H7 (cell line): ENCODE results near the gene TET2. TPM values are rescaled to one million over a fixed set of nuclear protein-coding genes. Genes with fewer than 3 reads are reported as not detected.

Experiments
- DNase-seq: peaks from one replicate; pipeline ENCODE4 v3.0.0; 2012
- H3K27me3 ChIP-seq: 2 replicates; pipeline ENCODE4 v1.6.0; 2011; ENCODE audit warnings: mild to moderate bottlenecking, low read length; ENCODE audit not compliant: control insufficient read depth, insufficient read depth
- H3K36me3 ChIP-seq: replicated peaks from 2 replicates; pipeline ENCODE4 v1.5.1; 2011; ENCODE audit warnings: low read length; ENCODE audit not compliant: control insufficient read depth, insufficient read depth
- H3K4me3 ChIP-seq: 2 replicates; pipeline ENCODE4 v1.5.1; 2011; ENCODE audit warnings: low read depth, mild to moderate bottlenecking, control low read depth, low read length, moderate library complexity; ENCODE audit not compliant: insufficient read depth
- total RNA-seq: library from RNA; depleted of rRNA; stranded (reverse); fragments of >200 nt; shearing (Covaris generic); gene quantifications from 2 replicates; pipeline ENCODE4 v1.2.3, GENCODE V29; 2014; rRNA removed

Gene TET2
- 0.59 and 0.74 TPM in 2 replicates for total RNA-seq

DNA sequence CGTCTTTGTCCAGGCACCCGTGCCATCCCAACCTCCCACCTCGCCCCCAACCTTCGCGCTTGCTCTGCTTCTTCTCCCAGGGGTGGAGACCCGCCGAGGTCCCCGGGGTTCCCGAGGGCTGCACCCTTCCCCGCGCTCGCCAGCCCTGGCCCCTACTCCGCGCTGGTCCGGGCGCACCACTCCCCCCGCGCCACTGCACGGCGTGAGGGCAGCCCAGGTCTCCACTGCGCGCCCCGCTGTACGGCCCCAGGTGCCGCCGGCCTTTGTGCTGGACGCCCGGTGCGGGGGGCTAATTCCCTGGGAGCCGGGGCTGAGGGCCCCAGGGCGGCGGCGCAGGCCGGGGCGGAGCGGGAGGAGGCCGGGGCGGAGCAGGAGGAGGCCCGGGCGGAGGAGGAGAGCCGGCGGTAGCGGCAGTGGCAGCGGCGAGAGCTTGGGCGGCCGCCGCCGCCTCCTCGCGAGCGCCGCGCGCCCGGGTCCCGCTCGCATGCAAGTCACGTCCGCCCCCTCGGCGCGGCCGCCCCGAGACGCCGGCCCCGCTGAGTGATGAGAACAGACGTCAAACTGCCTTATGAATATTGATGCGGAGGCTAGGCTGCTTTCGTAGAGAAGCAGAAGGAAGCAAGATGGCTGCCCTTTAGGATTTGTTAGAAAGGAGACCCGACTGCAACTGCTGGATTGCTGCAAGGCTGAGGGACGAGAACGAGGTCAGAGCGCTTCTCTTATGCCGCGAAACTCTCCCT, at the start of gene TET2:
TET2 (plus strand) TSS at position 601 of the 740 bp plus-strand sequence. CDS start 87,067 bp downstream, outside the sequence.
- Histone ChIP-seq H3K4me3 (peak within 1 kb of the TSS; percentile 76), H3K36me3 (no peaks in the 10 kb centered on the region), H3K27me3 (peaks cover 88% of the 10 kb centered on the region)
- DNase-seq, result peak; percentile 78

DNA sequence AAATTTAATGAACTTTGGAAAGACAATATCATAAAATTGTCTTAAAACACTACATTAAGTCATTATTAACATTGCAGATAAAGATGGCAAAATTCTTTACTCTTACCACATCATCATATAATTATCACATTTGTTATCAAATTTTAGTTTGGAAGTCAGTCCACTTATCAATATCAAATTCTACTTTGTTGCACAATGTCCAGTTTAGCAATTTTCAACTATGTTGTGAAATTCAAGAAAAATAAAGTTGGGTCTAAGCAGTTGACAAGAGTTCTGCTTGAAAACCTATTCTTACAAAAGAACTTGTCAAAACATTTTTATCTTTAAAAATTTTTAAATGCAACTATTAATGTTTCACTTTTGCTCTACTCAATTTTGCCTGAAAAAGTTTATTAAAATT, 44.7 kb upstream of the TET2 start:
- Histone ChIP-seq H3K27me3 (no peaks in the 10 kb centered on the region), H3K36me3 (no peaks in the 10 kb centered on the region), H3K4me3 (no peak overlapping the region)
- no peak for DNase-seq

DNA sequence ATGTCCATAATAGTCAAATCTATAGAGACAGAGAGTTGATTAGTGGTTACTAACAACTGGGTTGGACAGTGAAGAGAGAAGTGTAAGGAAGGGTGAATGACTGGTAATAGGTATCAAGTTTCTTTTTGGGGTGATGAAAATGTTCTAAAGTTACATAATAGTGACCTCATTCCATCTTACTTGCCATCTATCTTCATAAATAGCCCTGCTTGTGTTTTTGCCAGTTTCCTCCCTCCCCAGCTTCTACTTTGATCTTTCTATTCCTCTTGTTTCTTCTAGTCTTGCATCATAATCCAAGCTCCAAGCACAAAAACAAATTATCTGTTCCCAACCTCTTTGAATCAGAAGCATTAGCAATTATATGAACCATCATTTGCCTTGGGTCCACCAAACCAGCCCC, 40.2 kb upstream of the TET2 start:
- Histone ChIP-seq H3K36me3 (no peaks in the 10 kb centered on the region), H3K4me3 (no peak overlapping the region), H3K27me3 (no peaks in the 10 kb centered on the region)
- DNase-seq, result no peak

DNA sequence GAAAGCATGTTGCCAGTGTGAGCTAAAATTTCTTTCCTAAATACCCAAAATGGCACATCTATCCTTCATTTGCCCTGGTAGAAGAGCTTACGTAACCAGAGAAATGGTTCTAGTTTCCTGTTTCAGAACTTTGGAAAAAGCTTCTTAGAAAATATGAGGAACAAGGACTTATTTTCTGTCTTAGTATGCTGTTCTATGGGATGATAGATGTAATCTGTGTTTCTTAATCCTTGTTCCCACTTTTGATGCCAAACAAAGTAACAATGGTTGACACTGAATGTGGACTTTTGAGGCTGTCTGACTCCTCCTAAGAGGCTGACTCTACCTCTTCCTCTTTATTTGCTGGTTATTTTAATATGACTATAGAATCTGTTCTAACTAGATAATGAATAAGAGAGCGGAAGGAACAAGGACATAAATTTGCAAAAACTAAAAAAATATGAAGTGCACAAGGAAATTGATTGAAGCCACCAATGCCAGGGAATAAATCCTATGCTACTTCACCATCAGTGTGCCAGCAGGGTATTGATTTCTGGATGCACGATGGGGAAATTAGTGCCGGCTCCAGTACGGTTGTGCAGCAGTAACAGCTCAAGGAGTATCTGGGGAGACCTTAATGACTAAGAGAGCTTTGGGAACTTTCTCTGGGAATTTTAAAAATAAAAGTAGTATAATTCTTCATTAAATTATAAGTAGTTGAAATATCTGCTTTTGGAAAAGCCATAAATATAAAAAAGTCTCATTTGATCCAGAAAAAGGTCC, 39.4 kb upstream of the TET2 start:
- no peaks in the 10 kb centered on the region for H3K36me3 ChIP-seq
- no peak overlapping the region for H3K4me3 ChIP-seq
- no peak for DNase-seq
- H3K27me3 ChIP-seq, result no peaks in the 10 kb centered on the region

DNA sequence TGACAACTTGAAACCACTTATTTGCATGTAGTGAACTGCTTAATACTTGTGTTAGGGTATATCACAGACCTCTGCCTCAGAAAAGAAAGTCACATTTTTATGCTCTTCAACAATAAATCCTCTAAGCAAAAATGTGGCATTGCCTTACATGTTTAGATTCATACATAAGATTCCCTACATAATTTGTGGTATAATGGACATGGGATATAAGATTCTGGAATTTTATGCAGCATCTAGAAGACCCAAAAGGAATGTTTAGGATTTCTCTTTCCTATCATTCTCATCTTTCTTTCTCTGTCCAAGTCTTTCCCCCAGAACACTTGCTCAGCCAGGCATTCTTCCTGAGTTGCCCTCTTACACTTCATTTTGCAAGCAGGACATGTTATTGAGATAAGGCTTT, 37.7 kb upstream of the TET2 start:
- H3K27me3 ChIP-seq, result no peaks in the 10 kb centered on the region
- H3K4me3 ChIP-seq, result no peak overlapping the region
- DNase-seq, result no peak
- no peaks in the 10 kb centered on the region for H3K36me3 ChIP-seq

DNA sequence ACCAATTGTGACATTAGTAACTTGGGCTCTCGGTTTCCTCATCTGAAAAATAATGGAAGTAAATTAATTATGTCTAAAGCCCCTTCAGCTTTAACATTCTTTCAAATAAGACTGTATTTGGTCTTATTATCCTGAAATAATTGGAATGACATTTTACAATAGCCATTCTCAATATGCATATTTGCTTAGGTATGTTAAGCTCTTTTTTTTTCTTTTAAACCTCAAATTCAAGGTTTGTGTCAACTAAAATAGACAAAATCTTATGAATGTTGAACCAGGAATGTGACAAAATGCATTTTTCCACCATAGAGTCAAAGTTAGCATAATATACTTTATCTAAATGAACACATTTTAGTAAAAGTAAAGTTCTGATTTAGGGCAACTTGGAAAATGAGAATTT, 34.4 kb upstream of the TET2 start:
- no peak overlapping the region for H3K4me3 ChIP-seq
- no peaks in the 10 kb centered on the region for H3K27me3 ChIP-seq
- DNase-seq, result no peak
- no peaks in the 10 kb centered on the region for H3K36me3 ChIP-seq

DNA sequence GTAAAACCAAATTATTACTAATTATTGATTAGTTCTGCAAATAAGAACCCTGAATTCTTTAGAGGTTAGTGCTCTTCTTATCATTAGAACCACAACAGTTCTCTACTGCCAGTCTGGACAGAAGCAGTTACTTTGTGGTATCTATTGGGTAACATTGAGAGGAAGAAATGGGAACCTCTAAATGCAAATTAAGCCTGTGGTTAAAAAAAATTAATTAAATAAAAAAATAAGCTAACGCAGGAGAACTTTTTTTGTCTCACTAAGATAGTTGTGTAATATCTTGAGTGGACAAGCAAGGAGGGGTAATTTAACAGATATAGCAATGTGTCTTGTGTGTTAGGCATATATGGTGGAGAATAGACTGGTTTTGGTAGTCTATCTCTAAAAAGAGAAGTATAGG, 32.9 kb upstream of the TET2 start:
- Histone ChIP-seq H3K27me3 (no peaks in the 10 kb centered on the region), H3K36me3 (no peaks in the 10 kb centered on the region), H3K4me3 (no peak overlapping the region)
- no peak for DNase-seq

DNA sequence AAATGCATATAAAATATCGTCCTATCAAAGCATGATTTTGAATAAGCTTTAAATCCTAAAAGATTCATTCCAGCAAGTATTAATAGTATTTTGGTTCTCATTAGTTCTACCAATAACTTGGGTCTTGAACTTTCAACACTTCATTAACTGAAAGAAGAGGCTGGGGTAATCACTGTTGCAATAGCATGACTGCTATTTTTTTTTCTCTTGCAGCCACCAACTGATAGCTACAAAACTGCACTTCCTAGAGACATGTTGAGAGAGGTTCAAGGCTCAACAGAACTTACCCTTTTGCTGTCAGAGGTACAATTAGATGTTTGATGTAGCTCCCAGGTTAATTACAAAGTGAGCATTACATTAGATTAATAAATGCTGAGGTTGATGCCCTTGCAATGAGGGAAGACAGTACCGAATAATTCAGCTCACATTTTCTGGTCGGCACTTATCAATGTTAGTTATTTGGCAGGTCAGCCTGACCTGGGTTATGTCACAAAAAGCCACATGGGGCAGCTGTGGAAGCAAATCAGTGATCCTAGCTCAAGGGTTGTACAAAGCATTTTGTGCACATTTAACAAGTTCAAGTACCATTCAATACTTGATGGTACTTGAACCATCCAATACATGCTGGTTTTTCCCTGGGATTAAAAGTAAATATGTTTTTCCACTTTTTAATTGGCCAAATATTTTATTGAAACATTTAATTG, 29.9 kb upstream of the TET2 start:
- no peak overlapping the region for H3K4me3 ChIP-seq
- no peaks in the 10 kb centered on the region for H3K27me3 ChIP-seq
- H3K36me3 ChIP-seq, result no peaks in the 10 kb centered on the region
- no peak for DNase-seq

DNA sequence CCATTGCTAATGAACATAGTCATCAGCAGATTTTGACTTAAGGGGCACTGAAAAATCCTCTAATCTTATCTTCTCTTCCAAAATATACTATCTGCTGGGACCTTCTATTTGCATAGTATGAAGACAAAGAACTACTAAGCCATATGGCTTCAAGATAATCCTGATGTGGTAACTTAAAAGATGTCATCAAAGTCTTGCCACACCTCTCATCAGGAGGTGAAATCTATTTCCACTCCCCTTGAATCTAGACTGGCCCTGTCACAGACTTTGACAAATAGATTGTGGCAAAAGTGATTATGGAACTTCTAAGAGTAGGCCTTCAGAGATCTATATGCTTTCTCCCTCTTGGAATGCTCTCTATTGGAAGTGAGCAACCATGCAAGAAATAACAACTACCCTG, 27.3 kb upstream of the TET2 start:
- DNase-seq, result no peak
- no peak overlapping the region for H3K4me3 ChIP-seq
- no peaks in the 10 kb centered on the region for H3K36me3 ChIP-seq
- no peaks in the 10 kb centered on the region for H3K27me3 ChIP-seq

DNA sequence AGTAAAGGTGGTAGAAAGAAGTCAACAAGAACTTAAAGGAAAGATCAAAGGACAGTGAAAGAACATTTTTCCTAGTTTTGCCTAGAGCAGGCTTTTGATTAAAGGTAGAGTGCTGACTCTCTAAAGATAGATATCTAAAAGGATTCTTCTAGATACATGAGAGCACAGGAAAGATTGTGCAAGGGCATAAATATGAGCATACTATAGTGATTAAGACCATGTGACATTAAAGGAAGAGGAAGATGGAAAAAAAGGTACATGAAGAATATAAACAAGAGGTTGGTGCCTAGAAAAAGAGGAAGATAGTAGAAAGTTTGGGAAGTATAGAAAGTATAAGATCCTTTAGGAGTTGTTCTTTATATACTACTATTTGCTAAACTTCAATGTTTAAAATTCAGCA, 26.1 kb upstream of the TET2 start:
- Histone ChIP-seq H3K4me3 (no peak overlapping the region), H3K36me3 (no peaks in the 10 kb centered on the region), H3K27me3 (no peaks in the 10 kb centered on the region)
- DNase-seq, result no peak

DNA sequence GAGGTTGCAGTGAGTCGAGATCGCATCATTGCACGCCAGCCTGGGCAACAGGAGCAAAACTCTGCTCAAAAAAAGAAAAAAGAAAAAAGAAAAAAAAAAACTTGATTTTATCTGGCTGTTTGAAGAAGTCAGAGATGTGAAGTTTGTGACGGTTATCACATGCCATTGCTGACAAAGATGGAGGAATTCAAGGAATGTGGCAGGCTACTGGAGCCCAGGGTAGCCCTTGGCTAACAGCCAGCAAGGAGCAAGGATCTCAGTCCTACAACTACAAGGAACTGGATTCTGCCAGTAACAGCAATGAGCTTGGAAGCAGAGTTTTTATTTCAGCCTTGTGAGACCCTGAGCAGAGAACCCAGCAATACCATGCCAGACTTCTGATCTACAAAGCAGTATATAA, 24.3 kb upstream of the TET2 start:
- peak; percentile 24 for DNase-seq
- Histone ChIP-seq H3K4me3 (no peak overlapping the region), H3K36me3 (no peaks in the 10 kb centered on the region), H3K27me3 (no peaks in the 10 kb centered on the region)

DNA sequence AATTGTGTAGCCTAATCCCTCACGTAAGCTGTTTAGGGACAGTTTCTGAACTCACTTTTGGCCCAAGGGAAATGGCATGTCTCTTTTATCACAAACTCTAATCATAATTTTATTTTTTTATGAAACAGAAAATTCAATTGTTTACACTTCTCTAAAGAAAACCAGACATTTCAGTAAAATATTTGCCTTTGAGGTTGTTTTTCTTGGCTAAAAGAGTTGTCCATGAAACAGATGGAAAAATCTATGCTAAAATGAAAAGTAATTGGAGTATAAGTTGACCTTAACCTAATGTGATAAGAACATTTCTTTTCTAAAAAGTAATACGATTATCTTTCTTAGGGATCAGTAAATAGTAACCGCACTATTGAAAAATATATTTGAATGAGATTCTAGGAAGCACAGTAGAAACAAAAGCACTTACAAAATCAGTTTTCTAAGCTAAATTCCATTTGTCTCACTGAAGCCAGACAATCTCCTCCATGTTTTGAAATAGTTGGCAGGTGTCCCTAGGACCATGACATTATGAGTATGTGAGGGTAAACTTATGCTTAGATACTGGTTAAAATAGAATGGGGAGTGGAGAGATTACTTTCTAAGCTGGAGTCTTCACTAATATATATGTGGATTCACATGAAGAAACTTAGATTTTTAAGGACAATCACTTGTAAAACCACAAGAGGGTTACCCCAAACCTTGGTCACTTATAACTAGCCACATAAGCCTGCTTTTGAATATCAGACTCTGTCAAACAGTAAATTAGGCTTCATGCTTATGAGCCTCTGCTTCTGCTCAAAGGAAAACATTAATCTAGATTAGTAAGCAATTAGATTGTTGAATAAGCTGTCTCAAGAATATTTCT, 20.1 kb upstream of the TET2 start:
- no peak for DNase-seq
- no peaks in the 10 kb centered on the region for H3K36me3 ChIP-seq
- H3K27me3 ChIP-seq, result no peaks in the 10 kb centered on the region
- H3K4me3 ChIP-seq, result no peak overlapping the region

DNA sequence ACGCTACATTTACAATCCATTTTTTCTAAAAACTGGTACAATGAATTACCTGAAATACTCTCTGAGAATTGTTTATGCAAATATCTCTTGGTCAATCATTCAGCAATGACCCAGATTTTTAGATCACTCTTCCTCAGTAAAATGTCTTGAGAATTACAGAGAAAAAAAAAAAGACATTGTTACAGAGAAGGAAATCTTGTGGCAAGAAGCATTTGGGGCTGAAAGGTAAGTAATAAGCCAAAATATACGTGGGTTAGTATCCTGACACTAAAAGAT, 19.6 kb upstream of the TET2 start:
- Histone ChIP-seq H3K36me3 (no peaks in the 10 kb centered on the region), H3K27me3 (no peaks in the 10 kb centered on the region), H3K4me3 (no peak overlapping the region)
- no peak for DNase-seq

DNA sequence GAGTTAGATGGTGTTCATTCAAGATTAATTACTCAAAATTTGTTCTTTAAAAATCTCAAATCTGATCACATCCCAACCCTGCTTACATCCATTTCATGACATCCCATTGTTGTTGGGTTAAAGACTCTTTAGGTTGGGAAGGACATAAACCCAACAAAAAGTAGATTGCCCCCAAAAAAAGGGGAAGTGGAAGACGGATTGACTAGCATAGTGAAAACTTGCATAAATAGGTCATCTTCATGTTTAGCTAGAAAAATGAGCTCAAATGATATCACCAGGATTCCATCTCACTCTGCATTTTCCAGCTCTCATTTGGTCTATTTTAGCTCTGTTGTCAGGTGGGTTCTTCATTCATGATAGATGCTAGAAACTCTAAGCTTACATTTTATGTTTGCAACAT, 18.5 kb upstream of the TET2 start:
- DNase-seq, result no peak
- Histone ChIP-seq H3K36me3 (no peaks in the 10 kb centered on the region), H3K4me3 (no peak overlapping the region), H3K27me3 (no peaks in the 10 kb centered on the region)
